Lower lobe of right lung (tissue), 2 donors: ENCODE measurements around the gene NPFF. TPM values are rescaled to one million over a fixed set of nuclear protein-coding genes. Genes with fewer than 3 reads are reported as not detected.

ENCODE experiments used
- ATAC-seq, 2 donors: fragments of 200-7000 bp; cut with Tn5 transposase; one replicate each; pipeline ENCODE4 v1.9.1; 2020 to 2022; ENCODE audit warnings: mild to moderate bottlenecking in 2 of 2, moderate library complexity in 2 of 2
- DNase-seq: peaks from one replicate; pipeline ENCODE4 v3.0.0-alpha.2; 2020
- H3K27ac ChIP-seq: fragments of 200-600 bp; one replicate; pipeline ENCODE4 v1.8.0; 2022
- H3K27me3 ChIP-seq: fragments of 200-600 bp; one replicate; pipeline ENCODE4 v1.8.0; 2022; ENCODE audit warnings: low read depth
- H3K36me3 ChIP-seq: fragments of 200-600 bp; one replicate; pipeline ENCODE4 v1.8.0; 2022; ENCODE audit warnings: mild to moderate bottlenecking
- H3K4me1 ChIP-seq: fragments of 200-600 bp; one replicate; pipeline ENCODE4 v1.8.0; 2022
- H3K4me3 ChIP-seq: fragments of 200-600 bp; one replicate; pipeline ENCODE4 v1.8.0; 2022; ENCODE audit warnings: mild to moderate bottlenecking
- H3K9me3 ChIP-seq: fragments of 200-600 bp; one replicate; pipeline ENCODE4 v1.8.0; 2022
- intact Hi-C: fragments of 100-400 bp; cut with DNase I; formaldehyde crosslinking; loops from one replicate; pipeline ENCODE4 v1.11.0; 2022
- total RNA-seq: library from RNA; stranded (reverse); fragmentation: NEBNext Ultra II Directional; extraction: Animal tissue kit (Norgen Biotek cat#: 25700); gene quantifications from one replicate; pipeline ENCODE4 v1.2.1, GENCODE V29; 2021
- TF ChIP-seq, protein P1 (sequence below): fragments of 200-600 bp; IDR thresholded peaks from one replicate; pipeline ENCODE4 v1.8.0; 2022; ENCODE audit warnings: antibody characterized with exemption, mild to moderate bottlenecking
- donor health status: DM: no; HTN: yes; CAD: no; lungs with severe emphysema.

NPFF gene
- total RNA-seq, 1 donor from 2014 or later = not detected

DNA sequence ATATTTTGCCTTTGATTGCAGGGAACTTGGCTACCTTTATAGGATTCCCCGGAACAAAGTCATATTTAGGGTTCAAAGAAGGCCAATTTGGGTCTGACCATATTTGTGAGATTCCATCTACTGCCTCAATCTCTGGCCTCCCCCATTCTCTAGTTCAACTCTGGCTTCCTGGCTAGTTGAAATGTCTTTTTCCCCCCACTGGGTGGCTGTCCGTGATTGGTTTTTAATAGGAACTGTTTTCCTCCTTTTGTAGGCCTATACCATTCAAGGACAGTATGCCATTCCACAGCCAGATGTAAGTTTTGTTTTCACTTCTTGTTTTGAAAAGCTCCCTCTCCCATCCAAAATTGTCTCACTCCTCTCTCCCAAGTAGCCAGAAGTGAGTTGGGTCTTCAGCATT, 41.6 kb downstream of the NPFF start:
- DNase-seq (no peak), ATAC-seq (no peak)
- TF ChIP-seq, protein P1, sequence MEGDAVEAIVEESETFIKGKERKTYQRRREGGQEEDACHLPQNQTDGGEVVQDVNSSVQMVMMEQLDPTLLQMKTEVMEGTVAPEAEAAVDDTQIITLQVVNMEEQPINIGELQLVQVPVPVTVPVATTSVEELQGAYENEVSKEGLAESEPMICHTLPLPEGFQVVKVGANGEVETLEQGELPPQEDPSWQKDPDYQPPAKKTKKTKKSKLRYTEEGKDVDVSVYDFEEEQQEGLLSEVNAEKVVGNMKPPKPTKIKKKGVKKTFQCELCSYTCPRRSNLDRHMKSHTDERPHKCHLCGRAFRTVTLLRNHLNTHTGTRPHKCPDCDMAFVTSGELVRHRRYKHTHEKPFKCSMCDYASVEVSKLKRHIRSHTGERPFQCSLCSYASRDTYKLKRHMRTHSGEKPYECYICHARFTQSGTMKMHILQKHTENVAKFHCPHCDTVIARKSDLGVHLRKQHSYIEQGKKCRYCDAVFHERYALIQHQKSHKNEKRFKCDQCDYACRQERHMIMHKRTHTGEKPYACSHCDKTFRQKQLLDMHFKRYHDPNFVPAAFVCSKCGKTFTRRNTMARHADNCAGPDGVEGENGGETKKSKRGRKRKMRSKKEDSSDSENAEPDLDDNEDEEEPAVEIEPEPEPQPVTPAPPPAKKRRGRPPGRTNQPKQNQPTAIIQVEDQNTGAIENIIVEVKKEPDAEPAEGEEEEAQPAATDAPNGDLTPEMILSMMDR = no peak
- H3K4me1 ChIP-seq = no peaks in the 10 kb centered on the region
- H3K27ac ChIP-seq = no peak overlapping the region
- H3K36me3 ChIP-seq = peaks cover 100% of the 10 kb centered on the region
- H3K9me3 ChIP-seq = no peaks in the 10 kb centered on the region
- H3K27me3 ChIP-seq = no peaks in the 10 kb centered on the region
- H3K4me3 ChIP-seq = no peak overlapping the region
- intact Hi-C loops = no loop called here

DNA sequence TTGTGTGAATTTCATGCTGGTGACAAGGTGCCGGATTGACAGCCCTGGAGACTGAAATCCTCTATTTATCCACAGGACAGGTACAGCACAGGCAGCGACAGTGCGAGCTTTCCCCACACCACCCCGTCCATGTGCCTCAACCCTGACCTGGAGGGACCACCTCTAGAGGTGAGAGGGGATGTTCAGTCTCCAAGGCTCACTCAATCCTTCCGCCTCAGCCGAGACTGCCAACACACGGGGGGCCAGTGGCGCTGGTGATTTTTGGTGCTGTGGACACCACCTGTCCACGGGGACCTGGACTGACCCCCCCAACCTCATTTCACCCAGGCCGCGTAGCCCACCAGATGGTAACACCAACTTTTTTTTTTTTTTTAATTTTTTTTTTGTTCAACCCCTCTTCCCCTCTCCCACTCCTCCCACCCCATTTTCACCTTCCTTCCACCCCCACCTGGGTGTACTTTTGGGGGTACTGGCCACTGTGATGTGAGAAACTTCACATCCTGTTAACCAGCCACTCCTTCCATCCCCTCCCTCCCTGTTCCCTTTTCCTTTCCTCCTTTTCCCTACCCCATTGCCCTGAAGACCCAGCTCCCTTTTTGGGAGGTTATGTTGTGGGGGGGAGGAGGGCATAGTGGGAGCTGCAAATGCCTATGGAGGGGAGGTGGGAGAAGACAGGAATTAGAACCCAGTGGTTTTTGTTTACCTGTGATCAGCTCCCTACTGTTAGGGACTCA, 42.4 kb downstream of the NPFF start:
- DNase-seq = no peak
- Histone ChIP-seq H3K9me3 (no peaks in the 10 kb centered on the region), H3K36me3 (peaks cover 100% of the 10 kb centered on the region), H3K27ac (no peak overlapping the region), H3K4me3 (no peak overlapping the region), H3K4me1 (no peaks in the 10 kb centered on the region), H3K27me3 (no peaks in the 10 kb centered on the region)
- intact Hi-C loops = no loop called here
- TF ChIP-seq, protein P1 = no peak
- no peak for ATAC-seq

DNA sequence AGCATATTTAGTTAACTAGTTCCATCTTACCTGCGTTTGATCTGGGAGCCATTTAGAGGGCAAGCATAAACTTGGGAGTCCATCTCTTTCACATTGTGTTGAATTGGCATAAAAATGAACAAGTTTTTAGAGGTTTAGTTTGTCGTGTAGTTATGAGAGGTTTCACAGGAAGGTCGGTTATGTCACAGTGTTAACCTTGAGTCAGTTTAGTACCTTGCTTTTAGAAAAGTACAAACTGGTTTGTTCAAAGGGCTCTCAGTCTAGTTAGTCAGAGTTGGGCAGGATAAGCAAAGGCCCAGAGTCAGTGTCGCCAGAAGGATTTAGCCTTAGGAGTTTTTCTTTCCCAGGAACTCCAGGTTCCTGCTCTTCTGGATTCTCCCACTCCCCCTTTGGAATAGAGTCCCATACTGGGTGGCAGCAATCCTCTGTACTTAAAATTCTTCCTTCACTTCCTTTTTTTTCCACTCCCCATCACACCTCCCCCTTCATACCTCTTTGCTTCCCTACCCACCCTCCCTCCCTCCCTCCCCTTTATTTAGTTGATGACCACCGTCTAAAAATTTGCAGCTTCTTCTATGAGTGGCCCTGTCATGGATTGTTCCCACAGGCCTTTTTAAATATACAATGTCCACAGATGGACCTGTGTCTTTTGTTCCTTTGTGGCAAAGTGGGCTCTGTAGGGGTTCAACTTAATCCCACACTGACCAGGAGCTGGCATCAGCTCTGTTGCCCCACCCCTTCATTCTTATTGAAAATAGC, 43.3 kb downstream of the NPFF start:
- intact Hi-C loops = no loop called here
- ATAC-seq = no peak
- Histone ChIP-seq H3K27ac (no peak overlapping the region), H3K9me3 (no peaks in the 10 kb centered on the region), H3K36me3 (peaks cover 100% of the 10 kb centered on the region), H3K4me3 (no peak overlapping the region), H3K27me3 (no peaks in the 10 kb centered on the region), H3K4me1 (no peaks in the 10 kb centered on the region)
- no peak for DNase-seq
- TF ChIP-seq, protein P1 = no peak

DNA sequence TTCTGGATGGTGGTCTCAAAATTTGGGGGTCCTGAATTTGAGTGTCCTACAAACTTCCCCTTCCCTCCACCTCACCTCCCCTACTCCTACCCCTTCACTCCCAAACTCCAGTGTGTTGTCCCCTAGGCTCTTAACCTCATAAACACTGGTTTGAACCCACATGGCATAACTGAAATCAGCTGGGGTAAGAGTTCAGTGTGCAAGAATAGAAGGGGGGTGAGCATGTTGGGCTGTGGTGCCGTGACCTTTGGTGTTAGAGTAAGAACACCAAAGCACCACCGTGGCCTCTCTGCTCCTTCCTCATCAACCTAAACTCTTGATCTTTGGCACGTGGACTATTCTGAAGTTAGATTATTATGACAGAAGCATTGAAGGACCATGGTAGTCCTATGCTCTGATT, 44.3 kb downstream of the NPFF start:
- no peak overlapping the region for H3K27ac ChIP-seq
- peaks cover 100% of the 10 kb centered on the region for H3K36me3 ChIP-seq
- no peaks in the 10 kb centered on the region for H3K9me3 ChIP-seq
- TF ChIP-seq, protein P1 = no peak
- DNase-seq = no peak
- no peaks in the 10 kb centered on the region for H3K4me1 ChIP-seq
- no peak for ATAC-seq
- intact Hi-C loops = no loop called here
- H3K4me3 ChIP-seq = no peak overlapping the region
- no peaks in the 10 kb centered on the region for H3K27me3 ChIP-seq

DNA sequence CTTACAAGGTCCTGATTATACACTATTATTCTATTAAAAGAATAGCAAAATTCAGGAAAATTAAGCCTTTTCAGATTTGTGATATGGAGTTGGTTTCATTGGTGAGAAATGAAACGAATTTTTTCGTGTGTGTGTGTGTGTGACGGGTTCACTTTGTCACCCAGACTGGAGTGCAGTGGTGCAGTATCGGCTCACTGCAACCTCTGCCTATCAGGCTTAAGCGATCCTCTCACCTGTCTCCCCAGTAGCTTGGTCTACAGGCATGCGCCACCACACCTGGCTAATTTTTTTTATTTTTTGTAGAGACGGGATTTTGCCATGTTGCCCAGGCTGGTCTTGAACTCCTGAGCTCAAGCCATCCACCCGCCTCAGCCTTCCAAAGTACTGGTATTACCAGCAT, 45.7 kb downstream of the NPFF start:
- ATAC-seq (no peak), DNase-seq (no peak)
- no peak overlapping the region for H3K27ac ChIP-seq
- no peaks in the 10 kb centered on the region for H3K27me3 ChIP-seq
- no peak overlapping the region for H3K4me3 ChIP-seq
- intact Hi-C loops = no loop called here
- H3K4me1 ChIP-seq = no peaks in the 10 kb centered on the region
- TF ChIP-seq, protein P1 = no peak
- no peaks in the 10 kb centered on the region for H3K9me3 ChIP-seq
- peaks cover 100% of the 10 kb centered on the region for H3K36me3 ChIP-seq
